Measurements from ENCODE around the gene IFT122.
A peak's percentile ranks its signal among the peaks of the same experiment; 100 is the strongest.

The IFT122 gene

DNA sequence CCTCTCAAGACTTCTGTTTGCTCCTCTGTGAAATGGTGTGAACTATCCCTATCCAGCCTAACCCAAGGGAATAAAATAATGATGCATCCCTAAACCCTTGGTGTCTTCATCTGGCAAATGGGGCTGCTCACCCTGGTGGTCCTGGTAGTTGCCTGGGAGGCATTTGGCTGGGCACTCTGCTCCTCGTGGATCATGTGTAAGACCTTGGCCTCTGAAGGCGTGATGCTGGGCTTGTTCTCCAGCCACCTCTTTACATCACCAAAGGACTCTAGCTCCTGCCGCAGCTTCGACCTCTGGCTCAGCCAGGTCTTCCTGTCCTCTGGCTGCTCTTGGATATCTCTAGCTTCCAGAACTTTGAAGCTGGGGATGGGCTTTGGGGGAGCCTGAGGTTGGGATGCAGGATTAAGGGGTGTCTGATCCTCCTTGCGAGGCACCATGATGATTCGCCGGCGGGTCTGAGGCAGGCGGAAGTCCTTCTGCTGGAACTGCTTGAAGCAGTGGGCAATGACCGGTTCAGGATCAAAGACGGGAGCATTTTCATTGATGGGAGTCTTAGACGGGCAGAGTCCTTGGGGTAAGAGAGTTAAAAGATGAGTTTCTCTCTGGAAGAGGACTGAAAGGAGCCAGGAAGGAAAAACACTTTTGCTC lies 18.7 kb upstream of the IFT122 start:
- peaks cover 9% of the 10 kb centered on the region for H3K27me3 Mint-ChIP-seq (ENCODE audit: low read depth)
- no peak overlapping the region for H3K27ac Mint-ChIP-seq
- H3K36me3 Mint-ChIP-seq (ENCODE audit: low read depth): no peaks in the 10 kb centered on the region
- H3K4me1 Mint-ChIP-seq: peaks cover 36% of the 10 kb centered on the region
- H3K4me3 Mint-ChIP-seq: no peak overlapping the region
- TF ChIP-seq, protein P1, sequence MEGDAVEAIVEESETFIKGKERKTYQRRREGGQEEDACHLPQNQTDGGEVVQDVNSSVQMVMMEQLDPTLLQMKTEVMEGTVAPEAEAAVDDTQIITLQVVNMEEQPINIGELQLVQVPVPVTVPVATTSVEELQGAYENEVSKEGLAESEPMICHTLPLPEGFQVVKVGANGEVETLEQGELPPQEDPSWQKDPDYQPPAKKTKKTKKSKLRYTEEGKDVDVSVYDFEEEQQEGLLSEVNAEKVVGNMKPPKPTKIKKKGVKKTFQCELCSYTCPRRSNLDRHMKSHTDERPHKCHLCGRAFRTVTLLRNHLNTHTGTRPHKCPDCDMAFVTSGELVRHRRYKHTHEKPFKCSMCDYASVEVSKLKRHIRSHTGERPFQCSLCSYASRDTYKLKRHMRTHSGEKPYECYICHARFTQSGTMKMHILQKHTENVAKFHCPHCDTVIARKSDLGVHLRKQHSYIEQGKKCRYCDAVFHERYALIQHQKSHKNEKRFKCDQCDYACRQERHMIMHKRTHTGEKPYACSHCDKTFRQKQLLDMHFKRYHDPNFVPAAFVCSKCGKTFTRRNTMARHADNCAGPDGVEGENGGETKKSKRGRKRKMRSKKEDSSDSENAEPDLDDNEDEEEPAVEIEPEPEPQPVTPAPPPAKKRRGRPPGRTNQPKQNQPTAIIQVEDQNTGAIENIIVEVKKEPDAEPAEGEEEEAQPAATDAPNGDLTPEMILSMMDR (IDR thresholded peaks at IDR 0.05; ENCODE audit: unreplicated experiment in 3 of 3): no peak
- no peaks in the 10 kb centered on the region for H3K9me3 Mint-ChIP-seq

GRCh38 chr3:129421988-129422745 lies 17.9 kb upstream of the IFT122 start:
- peaks cover 36% of the 10 kb centered on the region for H3K4me1 Mint-ChIP-seq
- no peaks in the 10 kb centered on the region for H3K9me3 Mint-ChIP-seq
- H3K27ac Mint-ChIP-seq: peak overlapping the region in 1 of 3 experiments; percentile 42
- H3K27me3 Mint-ChIP-seq (ENCODE audit: low read depth): peaks cover 9% of the 10 kb centered on the region
- TF ChIP-seq, protein P1 (IDR thresholded peaks at IDR 0.05; ENCODE audit: unreplicated experiment in 3 of 3): no peak
- no peaks in the 10 kb centered on the region for H3K36me3 Mint-ChIP-seq (ENCODE audit: low read depth)
- H3K4me3 Mint-ChIP-seq: no peak overlapping the region

- Mint-ChIP-seq H3K9me3 (no peaks in the 10 kb centered on the region), H3K4me3 (no peak overlapping the region), H3K27me3 (ENCODE audit: low read depth) (peaks cover 12% of the 10 kb centered on the region), H3K4me1 (peaks cover 40% of the 10 kb centered on the region), H3K36me3 (ENCODE audit: low read depth) (no peaks in the 10 kb centered on the region), H3K27ac (peak overlapping the region in 1 of 3 experiments; percentile 42)
- TF ChIP-seq, protein P1 (IDR thresholded peaks at IDR 0.05; ENCODE audit: unreplicated experiment in 3 of 3): no peak
Observed at GRCh38 chr3:129422897-129423296, 17.1 kb upstream of the IFT122 start.

- H3K4me1 Mint-ChIP-seq: peaks cover 47% of the 10 kb centered on the region
- H3K36me3 Mint-ChIP-seq (ENCODE audit: low read depth): no peaks in the 10 kb centered on the region
- H3K9me3 Mint-ChIP-seq: no peaks in the 10 kb centered on the region
- peaks cover 14% of the 10 kb centered on the region for H3K27me3 Mint-ChIP-seq (ENCODE audit: low read depth)
- no peak overlapping the region for H3K4me3 Mint-ChIP-seq
- peak overlapping the region in 2 of 3 experiments; percentile 15 to 37 for H3K27ac Mint-ChIP-seq
- TF ChIP-seq, protein P1 (IDR thresholded peaks at IDR 0.05; ENCODE audit: unreplicated experiment in 3 of 3): no peak
Observed at GRCh38 chr3:129424185-129424841, 15.7 kb upstream of the IFT122 start.

- H3K4me1 Mint-ChIP-seq: peaks cover 40% of the 10 kb centered on the region
- H3K36me3 Mint-ChIP-seq (ENCODE audit: low read depth): no peaks in the 10 kb centered on the region
- H3K9me3 Mint-ChIP-seq: no peaks in the 10 kb centered on the region
- H3K4me3 Mint-ChIP-seq: no peak overlapping the region
- no peak overlapping the region for H3K27ac Mint-ChIP-seq
- TF ChIP-seq, protein P1 (IDR thresholded peaks at IDR 0.05; ENCODE audit: unreplicated experiment in 3 of 3): no peak
- H3K27me3 Mint-ChIP-seq (ENCODE audit: low read depth): peaks cover 14% of the 10 kb centered on the region
Observed at GRCh38 chr3:129425213-129425612, 14.8 kb upstream of the IFT122 start.

All from nephron (organoid).